Effector memory CD4-positive, alpha-beta T cell (primary cell): ENCODE measurements around the gene STK26.
"Not testable (repeated sequence)": the region's sequence is repeated elsewhere in the genome, so short reads cannot be mapped to it uniquely, and the experiment has no call there.

ENCODE experiments used
- DNase-seq, 3 donors: peaks; one replicate each; pipeline ENCODE4 v3.0.0-alpha.2; 2020
- H3K27ac ChIP-seq: 2 replicates; pipeline ENCODE4 v1.7.0; 2013; ENCODE audit warnings: mild to moderate bottlenecking, low read length, moderate library complexity; ENCODE audit not compliant: insufficient read depth, poor library complexity, severe bottlenecking
- H3K27me3 ChIP-seq: replicated peaks from 2 replicates; pipeline ENCODE4 v1.7.0; 2013; ENCODE audit warnings: mild to moderate bottlenecking, low read length; ENCODE audit not compliant: insufficient read depth, control insufficient read depth, poor library complexity, severe bottlenecking
- H3K36me3 ChIP-seq: 2 replicates; pipeline ENCODE4 v1.7.0; 2013; ENCODE audit warnings: mild to moderate bottlenecking, low read length, moderate library complexity; ENCODE audit not compliant: control insufficient read depth, insufficient read depth
- H3K4me1 ChIP-seq: 2 replicates; pipeline ENCODE4 v1.7.0; 2013; ENCODE audit warnings: low read length, mild to moderate bottlenecking; ENCODE audit not compliant: control insufficient read depth, insufficient read depth, poor library complexity, severe bottlenecking
- H3K4me3 ChIP-seq: 2 replicates; pipeline ENCODE4 v1.7.0; 2013; ENCODE audit warnings: low read length, low read depth, mild to moderate bottlenecking; ENCODE audit not compliant: insufficient read depth, poor library complexity, severe bottlenecking
- H3K9me3 ChIP-seq: 2 replicates; pipeline ENCODE4 v1.7.0; 2013; ENCODE audit warnings: mild to moderate bottlenecking, low read length, moderate library complexity; ENCODE audit not compliant: control insufficient read depth

The STK26 gene

GRCh38 chrX:132010213-132010612 is 12.9 kb upstream of the STK26 start:
- H3K4me3 ChIP-seq, H3K36me3 ChIP-seq, H3K4me1 ChIP-seq, H3K27me3 ChIP-seq, H3K27ac ChIP-seq, DNase-seq, H3K9me3 ChIP-seq: not testable (repeated sequence)

GRCh38 chrX:132015875-132016274 is 7.2 kb upstream of the STK26 start:
- H3K4me1 ChIP-seq: peaks cover 4% of the 10 kb centered on the region
- no peak for DNase-seq
- no peak overlapping the region for H3K4me3 ChIP-seq
- H3K36me3 ChIP-seq: no peaks in the 10 kb centered on the region
- no peaks in the 10 kb centered on the region for H3K9me3 ChIP-seq
- no peak overlapping the region for H3K27ac ChIP-seq
- no peaks in the 10 kb centered on the region for H3K27me3 ChIP-seq

GRCh38 chrX:132016628-132017430 is 6.3 kb upstream of the STK26 start:
- H3K4me3 ChIP-seq: no peak overlapping the region
- H3K36me3 ChIP-seq: no peaks in the 10 kb centered on the region
- no peak for DNase-seq
- H3K9me3 ChIP-seq: no peaks in the 10 kb centered on the region
- peaks cover 4% of the 10 kb centered on the region for H3K4me1 ChIP-seq
- peak overlapping the region; percentile 4 for H3K27ac ChIP-seq
- no peaks in the 10 kb centered on the region for H3K27me3 ChIP-seq

GRCh38 chrX:132017431-132018185 is 5.5 kb upstream of the STK26 start:
- H3K27me3 ChIP-seq: no peaks in the 10 kb centered on the region
- H3K9me3 ChIP-seq: no peaks in the 10 kb centered on the region
- H3K4me3 ChIP-seq: no peak overlapping the region
- H3K36me3 ChIP-seq: no peaks in the 10 kb centered on the region
- DNase-seq: no peak
- peaks cover 4% of the 10 kb centered on the region for H3K4me1 ChIP-seq
- H3K27ac ChIP-seq: no peak overlapping the region

- no peak for DNase-seq
- Histone ChIP-seq H3K27me3 (no peaks in the 10 kb centered on the region), H3K4me1 (peaks cover 5% of the 10 kb centered on the region), H3K4me3 (peak overlapping the region; percentile 60), H3K27ac (peak overlapping the region; percentile 75), H3K9me3 (no peaks in the 10 kb centered on the region), H3K36me3 (no peaks in the 10 kb centered on the region)
Observed at GRCh38 chrX:132022198-132022966, 720 bp upstream of the STK26 start.

GRCh38 chrX:132023896-132024386 is 839 bp downstream of the STK26 start:
- H3K36me3 ChIP-seq: no peaks in the 10 kb centered on the region
- no peaks in the 10 kb centered on the region for H3K27me3 ChIP-seq
- peak; percentile 17 to 25 (median 21) for DNase-seq
- no peaks in the 10 kb centered on the region for H3K9me3 ChIP-seq
- peak overlapping the region; percentile 60 for H3K4me3 ChIP-seq
- peak overlapping the region; percentile 75 for H3K27ac ChIP-seq
- H3K4me1 ChIP-seq: peaks cover 4% of the 10 kb centered on the region

GRCh38 chrX:132025041-132025440 is 1.9 kb downstream of the STK26 start:
- Histone ChIP-seq H3K9me3 (no peaks in the 10 kb centered on the region), H3K36me3 (no peaks in the 10 kb centered on the region), H3K27ac (no peak overlapping the region), H3K27me3 (no peaks in the 10 kb centered on the region), H3K4me1 (peaks cover 4% of the 10 kb centered on the region), H3K4me3 (no peak overlapping the region)
- DNase-seq: no peak

- no peak overlapping the region for H3K27ac ChIP-seq
- no peaks in the 10 kb centered on the region for H3K4me1 ChIP-seq
- no peaks in the 10 kb centered on the region for H3K27me3 ChIP-seq
- H3K9me3 ChIP-seq: no peaks in the 10 kb centered on the region
- no peak overlapping the region for H3K4me3 ChIP-seq
- no peaks in the 10 kb centered on the region for H3K36me3 ChIP-seq
- no peak for DNase-seq
Observed at GRCh38 chrX:132030264-132030663, 7.2 kb downstream of the STK26 start.

- H3K27ac ChIP-seq: no peak overlapping the region
- no peak overlapping the region for H3K4me3 ChIP-seq
- no peaks in the 10 kb centered on the region for H3K4me1 ChIP-seq
- no peak for DNase-seq
- no peaks in the 10 kb centered on the region for H3K36me3 ChIP-seq
- H3K9me3 ChIP-seq: no peaks in the 10 kb centered on the region
- H3K27me3 ChIP-seq: no peaks in the 10 kb centered on the region
Observed at GRCh38 chrX:132031867-132032266, 8.8 kb downstream of the STK26 start.
